ENCODE results near the gene NUDT21.
"Not testable (repeated sequence)": the region's sequence is repeated elsewhere in the genome, so short reads cannot be mapped to it uniquely, and the experiment has no call there.

The NUDT21 gene

DNA sequence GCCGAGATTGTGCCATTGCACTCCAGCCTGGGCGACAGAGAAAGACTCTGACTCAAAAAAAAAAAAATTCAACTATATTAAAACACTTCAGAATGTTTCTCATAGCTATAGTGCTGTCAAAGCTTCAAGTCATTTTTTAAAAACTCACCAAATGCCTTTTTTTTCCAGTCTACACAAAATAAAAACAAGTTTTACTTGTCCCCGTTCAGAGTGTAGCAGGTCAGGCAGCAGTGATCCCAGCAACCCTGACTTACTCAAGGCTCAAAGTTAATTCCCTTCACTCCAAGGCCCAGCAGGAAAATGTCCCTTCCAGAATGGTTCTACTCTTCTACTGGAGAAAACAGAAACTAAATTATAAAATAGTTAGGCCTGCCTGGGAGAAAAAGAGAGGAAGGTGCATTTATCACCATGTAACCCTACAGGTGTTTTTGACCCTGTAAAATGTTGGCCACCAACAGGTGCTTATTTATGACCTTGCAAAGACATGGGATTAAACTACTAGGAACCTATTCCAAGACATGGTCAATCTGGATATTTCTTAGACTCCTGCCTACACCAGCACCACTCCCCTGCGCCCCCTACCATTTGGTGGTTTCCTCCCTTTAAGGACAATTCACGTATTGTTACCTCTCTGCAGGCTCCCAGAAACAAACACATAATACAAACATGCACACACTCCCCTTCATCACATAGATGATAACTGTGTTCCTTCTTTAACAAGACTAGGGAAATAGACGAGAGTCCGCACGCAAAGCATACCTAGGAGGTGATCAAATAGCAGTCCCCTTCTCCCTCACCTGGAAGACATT lies 31.2 kb downstream of the NUDT21 start:
- DNase-seq (ENCODE audit: low read depth) = no peak

DNA sequence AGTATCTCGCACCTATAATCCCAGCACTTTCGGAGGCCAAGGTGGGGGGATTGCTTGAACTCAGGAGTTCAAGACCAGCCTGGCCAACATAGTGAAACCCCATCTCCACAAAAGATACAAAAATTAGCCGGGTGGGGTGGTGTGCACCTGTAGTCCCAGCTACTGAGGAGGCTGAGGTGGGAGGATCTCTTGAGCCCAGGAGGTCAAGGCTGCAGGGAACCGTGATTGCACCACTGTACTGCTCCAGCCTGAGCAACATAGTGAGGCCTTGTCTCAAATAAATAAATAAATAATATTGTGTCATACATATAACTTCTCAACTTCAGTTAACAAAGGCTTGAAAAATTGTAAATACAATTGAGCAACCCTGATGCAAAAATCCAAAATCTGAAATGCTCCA lies 34.0 kb downstream of the NUDT21 start:
- DNase-seq (ENCODE audit: low read depth) = no peak

DNA sequence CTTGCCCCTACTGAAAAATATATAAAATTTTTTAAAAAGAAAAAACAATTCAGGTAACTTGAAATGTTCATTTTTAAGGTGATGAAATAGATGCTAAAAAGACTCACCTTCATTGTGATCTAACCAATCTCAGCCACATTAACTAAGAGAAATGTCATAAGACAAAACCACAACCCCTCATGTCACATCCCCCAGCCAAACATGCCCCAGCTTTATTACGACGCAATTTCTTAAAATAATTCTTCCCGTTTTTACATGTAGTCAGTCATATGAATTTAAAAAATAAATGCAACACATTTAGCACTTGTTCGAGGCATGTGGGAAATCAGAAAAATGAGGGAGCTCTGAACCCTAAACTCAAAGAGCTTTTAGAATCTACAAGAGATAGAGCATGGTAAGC lies 35.3 kb downstream of the NUDT21 start:
- no peak for DNase-seq (ENCODE audit: low read depth)

DNA sequence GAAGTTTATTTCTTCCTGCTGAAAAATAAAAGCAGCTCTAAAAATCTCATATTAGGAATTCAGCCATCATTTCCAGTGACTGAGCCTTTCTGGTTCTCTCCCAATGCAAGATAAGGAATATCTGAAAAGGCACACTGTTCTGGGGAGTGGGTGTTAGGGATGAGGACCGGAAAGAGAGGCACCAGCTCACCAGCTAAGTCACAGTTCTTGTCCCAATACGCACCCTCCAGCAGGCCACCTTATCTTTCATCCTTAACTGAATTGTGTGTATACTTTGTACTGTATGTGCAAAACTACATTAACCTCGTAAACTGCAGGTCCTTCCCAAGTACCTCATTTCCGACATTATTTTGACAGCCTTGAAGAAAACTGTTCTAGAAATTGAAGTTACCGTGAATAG lies 36.8 kb downstream of the NUDT21 start:
- DNase-seq (ENCODE audit: low read depth) = no peak

DNA sequence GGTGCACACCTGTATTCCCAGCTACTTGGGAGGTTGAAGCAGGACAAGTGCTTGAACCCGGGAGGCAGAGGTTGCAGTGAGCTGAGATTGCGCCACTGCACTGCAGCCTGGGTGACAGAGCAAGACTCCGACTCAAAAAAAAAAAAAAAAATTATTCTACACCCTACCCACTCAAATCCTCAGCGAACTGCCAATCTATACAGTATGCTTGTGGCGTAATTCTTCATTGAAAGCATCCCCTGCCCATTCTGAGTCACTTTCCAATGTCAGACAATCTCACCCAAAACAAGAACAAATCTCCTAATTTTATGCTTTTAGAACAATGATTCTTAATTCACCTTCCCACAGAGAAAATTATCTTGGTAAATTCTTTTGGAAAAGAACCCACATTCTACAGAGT lies 37.8 kb downstream of the NUDT21 start:
- no peak for DNase-seq (ENCODE audit: low read depth)

DNA sequence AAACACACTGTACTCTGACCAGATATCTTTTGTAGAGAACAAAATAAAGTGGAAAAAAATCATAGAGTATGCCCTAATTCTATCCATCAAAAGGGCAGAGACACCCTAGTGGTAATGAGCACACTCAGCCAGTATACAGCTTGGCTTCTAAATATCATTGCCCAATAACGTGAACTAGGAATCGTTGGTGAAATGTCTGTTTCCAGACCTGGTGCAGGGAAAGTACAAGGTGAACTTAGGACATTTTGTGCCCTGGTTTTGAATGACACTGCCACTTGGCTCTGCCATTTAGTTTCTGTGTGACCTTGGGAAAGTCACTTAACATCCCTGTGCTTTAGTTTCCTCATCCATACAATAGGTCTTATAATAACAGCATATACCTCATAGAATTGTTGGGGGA lies 39.5 kb downstream of the NUDT21 start:
- no peak for DNase-seq (ENCODE audit: low read depth)

DNA sequence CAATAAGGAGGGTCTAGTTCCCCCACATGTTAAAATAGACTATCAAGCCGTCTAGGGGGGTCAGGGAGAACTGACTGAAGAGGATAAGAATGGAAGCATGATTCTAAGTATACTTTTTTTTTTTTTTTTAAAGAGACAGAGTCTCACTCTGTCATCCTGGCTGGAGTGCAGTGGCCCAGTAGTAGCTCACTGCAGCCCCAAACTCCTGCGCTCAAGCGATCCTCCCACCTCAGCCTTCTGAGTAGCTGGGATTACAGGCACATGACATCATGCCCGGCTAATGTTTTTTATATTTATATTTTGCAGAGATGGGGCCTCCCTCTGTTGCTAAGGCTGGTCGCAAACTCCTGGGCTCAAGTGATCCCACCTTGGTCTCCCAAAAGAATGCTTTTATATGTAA lies 40.0 kb downstream of the NUDT21 start:
- no peak for DNase-seq (ENCODE audit: low read depth)

DNA sequence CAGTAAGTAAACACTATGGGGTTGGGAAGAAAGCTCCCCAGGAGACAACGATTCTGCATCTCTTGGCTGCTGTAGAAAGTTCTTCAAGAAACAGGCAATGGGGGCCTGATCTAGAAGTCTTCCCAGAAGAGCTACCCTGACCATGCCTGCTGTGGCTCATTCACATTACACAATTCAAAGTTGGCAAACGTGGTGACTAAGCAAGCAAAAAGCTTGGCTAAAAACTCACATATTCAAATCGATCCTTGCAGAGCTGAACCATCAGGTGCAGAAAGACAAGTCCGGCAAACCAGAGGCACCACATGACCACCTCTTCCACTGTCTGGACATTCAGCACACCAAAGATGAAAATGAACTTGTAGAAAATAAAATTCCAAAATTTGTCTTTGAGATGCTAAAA lies 41.9 kb downstream of the NUDT21 start:
- DNase-seq (ENCODE audit: low read depth) = no peak

DNA sequence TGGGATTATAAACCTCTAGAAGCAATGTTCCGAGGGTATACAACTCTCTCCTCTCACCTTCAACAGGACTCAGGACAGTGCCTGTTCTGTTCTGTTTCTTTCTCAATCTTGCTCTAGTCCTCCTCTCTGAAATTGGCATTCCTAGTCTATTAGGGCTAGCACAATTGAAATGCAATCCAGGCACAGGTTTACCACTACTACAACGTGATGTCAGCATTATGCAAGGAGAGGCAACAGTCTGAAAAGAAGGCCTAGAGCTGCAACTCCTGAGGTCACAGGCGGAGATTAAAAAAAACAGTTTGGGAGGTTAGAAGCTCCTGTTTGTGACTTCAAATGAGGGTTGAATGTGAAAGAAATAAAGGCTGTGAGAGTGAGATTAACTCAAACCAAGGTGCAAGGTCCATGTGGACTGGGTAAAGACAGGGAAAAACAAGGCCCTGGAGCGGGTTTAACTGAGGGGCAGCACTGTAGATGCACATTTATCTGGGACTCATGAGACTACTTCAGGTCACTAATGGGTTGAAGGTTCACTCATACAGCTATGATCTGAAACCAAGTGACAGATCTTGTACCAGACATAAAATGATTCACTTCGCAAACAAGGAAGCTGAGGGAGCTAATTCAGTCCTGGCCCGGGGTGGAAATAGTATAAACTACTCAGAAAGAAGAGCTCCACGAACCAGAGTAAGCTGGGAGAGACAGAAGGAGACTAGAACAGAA lies 42.6 kb downstream of the NUDT21 start:
- no peak for DNase-seq (ENCODE audit: low read depth)

DNA sequence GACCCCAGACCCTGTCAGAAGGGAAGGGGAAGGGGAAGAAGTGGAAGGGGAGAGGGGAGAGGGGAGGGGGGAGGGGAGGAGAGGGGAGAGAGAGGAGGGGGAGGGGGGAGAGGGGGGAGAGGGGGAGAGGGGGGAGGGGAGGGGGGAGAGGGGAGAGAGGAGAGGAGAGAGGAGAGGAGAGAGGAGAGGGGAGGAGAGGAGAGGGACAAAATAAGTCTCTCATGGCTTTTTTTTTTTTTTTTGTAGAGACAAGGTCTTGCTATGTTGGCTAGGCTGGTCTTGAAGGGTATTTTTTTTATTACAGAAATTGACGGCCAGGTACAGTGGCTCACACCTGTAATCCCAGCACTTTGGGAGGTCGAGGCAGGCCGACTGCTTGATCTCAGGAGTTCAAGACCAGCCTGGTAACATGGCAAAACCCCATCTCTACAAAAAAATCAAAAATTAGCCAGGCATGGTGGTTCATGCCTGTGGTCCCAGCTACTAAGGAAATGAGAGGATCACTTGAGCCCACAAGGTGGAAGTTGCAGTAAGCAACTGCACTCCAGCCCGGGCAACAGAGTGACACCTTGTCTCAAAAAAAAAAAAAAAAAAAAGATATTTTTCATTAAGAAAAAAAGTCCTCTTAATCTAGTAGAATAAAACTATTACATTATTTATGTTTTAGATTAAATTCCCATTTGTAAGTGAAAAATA lies 45.0 kb downstream of the NUDT21 start:
- DNase-seq (ENCODE audit: low read depth) = no peak

DNA sequence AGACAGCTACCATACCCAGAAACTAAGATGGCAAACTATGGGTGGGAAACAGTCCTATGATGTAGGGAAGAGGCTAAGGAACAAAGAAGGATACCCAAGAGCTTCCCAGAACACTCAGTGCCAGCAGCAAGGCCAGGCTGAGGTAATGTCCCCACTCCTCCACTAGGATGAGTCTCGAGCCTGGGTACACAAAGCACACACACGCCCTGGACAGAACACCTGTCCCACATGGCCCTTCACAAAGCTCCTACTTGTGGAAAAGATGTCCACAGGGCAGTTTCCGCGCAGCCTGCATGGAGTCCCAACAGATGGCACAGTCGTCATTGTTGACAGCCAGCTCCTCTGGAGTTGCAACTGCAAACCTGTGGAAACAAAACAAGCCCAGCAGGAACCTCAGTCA lies 49.6 kb downstream of the NUDT21 start:
- no peak for DNase-seq (ENCODE audit: low read depth)

DNA sequence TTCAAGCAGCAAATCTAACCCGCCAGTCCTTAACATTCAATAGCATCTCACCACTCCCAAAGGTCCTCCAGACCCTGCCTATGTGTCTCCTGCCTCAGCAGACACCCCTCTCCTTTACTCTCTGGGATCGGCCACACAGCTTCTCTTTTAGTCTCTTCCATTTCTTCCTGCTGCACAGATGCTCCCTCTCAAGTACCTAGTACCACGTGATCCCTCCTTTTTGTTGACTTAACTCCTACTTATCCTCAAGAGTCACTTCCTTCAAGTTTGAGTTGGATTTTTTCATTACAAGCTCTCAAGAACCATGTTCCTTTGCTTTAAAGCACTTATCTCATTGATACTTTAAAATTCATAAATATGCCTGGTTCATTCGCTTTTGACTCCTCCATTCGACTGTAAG lies 50.7 kb downstream of the NUDT21 start:
- DNase-seq (ENCODE audit: low read depth) = no peak

DNA sequence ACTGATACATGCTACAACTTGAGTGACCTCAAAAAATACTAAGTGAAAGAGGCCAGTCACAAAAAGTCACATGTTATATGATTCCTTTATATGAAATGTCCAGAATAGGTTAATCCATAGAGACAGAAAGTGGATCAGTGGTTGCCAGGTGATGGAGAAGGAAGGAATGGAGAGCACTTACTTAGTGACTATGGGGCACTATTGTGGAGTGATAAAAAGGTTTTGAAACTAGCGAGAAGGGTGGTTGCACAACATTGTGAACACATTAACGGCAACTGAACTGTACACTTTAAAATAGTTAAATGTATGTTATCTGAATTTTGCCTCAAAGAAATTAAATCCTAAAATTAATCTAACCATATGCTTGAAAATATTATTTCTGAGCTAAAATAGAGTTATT lies 51.6 kb downstream of the NUDT21 start:
- no peak for DNase-seq (ENCODE audit: low read depth)

DNA sequence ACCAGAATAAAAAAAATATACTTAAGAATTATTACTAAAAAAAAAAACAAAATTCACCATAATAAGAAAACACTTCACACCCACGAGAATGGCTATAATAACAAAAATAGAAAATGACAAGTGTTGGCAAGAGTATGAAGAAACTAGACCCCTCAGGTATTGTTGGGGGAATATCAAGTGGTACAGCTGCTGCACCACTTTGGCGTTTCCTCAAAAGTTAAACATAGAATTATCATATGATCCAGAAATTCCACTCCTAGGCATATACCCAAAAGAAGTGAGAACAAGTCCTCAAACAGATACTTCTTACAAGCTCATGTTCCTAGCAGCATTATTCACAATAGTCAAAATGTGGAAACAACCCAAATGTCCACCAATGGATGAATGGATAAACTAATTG lies 52.1 kb downstream of the NUDT21 start:
- no peak for DNase-seq (ENCODE audit: low read depth)

DNA sequence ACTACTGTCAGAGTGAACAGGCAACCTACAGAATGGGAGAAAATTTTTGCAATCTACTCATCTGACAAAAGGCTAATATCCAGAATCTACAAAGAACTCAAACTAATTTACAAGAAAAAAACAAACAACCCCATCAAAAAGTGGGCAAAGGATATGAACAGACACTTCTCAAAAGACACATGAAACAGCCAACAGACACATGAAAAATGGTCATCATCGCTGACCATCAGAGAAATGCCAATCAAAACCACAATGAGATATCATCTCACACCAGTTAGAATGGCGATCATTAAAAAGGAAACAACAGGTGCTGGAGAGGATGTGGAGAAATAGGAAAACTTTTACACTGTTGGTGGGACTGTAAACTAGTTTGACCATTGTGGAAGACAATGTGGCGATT lies 54.4 kb downstream of the NUDT21 start:
- not testable (repeated sequence) for DNase-seq (ENCODE audit: low read depth)

DNA sequence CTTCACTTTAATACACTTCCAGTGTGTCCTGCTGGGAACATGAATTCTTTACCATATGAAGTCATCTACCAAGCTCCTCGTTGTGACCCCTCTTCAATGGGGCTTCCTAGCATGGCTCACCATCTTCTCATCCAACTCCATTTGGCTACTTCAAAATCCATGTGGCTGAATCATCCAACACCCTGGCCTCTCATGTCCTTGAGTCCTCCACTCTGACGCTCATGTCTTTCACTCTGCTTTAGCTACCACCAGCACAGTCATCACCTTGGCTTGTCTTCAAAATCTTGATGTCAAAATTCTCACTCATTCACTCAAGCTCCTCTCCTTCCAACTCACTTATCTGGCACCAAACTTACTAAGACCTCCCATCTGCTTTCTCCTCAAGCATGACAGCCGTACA lies 61.6 kb downstream of the NUDT21 start:
- DNase-seq (ENCODE audit: low read depth) = peak; percentile 96

DNA sequence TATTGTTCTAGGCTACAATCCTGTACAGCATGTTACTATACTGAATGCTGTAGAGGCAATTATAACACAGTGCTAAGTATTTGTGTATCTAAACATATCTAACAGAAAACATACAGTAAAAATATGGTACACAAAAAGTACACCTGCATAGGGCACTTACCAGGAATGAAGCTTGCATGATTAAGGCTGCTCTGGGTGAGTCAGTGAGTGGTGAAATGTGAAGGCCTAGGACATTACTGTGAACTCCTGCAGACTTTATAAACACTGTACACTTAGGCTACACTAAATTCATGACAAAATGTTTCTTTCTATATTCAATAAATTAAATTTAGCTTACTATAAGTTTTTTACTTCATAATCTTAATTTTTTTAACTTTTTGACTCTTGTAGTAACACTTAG lies 62.9 kb downstream of the NUDT21 start:
- no peak for DNase-seq (ENCODE audit: low read depth)

DNA sequence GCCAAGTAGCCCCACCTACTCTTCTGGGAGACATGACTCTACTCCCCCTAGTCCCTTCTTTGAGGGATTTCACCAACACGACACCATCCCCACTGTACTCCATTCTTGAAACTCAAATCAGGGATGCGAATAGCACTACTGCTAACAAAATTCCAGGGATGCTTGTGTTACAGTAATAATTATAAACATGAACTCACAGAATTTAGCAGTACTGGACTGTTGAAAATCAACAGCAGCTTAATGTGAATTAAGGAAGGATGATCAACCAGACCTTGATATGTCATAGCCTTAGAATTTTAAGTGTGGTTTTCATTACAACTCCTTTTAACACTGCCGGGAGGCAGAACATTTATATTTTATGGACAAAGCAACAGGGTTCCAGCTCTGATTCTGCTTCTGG lies 63.7 kb downstream of the NUDT21 start:
- no peak for DNase-seq (ENCODE audit: low read depth)

DNA sequence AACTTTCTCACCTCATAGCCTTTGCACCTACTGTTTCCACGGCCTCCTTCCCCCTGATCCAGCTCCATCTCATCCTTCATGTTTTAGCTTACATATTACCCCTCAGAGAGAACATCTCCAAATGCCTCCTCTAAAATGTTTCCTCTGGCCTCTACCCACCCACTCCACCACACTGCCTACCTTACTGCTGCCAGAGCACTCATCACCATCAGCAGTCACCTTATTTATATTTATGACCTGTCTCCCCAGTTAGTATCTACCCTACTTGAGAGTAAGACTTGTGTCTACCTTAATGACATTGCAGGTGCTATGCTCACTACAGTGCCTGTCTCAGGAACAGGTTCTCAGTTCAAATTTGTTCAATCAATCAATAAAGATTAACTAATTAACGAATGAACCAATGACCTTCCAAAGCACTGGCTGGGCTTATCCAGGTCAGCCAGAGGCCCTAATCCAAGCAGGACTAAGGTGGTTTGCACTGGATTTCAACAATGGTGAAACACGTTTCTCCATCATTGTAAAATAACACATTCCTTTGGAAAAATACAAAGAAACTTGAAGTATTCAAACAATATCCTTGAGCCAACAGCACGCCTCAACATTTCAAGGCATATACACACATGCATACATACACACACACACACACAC lies 66.9 kb downstream of the NUDT21 start:
- DNase-seq (ENCODE audit: low read depth) = no peak

DNA sequence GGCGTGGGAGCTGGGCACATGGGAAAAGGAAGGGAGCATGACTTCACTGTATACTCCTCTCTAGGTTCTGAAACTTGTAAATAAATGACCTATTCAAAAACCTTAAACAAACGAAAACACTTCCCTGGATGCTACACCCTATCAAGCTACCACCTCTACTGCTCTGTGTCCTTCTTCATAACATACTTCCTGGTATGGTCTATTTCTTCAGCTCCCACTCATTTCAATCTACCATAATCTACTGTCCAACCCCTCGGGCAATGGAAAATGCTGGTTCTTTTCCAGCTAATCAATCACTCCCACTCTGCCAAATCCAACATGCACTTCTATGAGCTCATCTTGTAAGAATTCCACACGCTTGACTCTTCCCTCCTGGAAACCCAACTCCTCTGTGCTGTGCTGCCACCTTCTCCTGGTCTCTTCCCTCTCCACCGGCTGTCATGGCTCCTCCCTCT lies 68.2 kb downstream of the NUDT21 start:
- DNase-seq (ENCODE audit: low read depth) = no peak

DNA sequence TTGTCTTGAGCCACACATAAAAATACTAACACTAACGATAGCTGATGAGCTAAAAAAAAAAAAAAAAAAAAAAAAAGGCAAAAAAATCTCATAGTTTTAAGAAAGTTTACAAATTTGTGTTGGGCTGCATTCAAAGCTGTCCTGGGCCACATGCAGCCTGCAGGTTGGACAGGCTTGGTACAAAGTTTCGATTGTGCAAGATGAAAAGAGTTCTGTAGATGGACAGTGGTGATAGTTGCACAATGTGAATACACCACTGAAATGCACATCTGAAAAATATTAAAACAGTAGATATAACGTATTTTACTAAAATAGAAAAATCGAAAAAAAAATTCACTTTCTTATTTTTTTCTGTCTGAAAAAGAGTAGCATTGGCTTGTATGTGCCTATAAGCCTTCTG lies 68.7 kb downstream of the NUDT21 start:
- no peak for DNase-seq (ENCODE audit: low read depth)

DNA sequence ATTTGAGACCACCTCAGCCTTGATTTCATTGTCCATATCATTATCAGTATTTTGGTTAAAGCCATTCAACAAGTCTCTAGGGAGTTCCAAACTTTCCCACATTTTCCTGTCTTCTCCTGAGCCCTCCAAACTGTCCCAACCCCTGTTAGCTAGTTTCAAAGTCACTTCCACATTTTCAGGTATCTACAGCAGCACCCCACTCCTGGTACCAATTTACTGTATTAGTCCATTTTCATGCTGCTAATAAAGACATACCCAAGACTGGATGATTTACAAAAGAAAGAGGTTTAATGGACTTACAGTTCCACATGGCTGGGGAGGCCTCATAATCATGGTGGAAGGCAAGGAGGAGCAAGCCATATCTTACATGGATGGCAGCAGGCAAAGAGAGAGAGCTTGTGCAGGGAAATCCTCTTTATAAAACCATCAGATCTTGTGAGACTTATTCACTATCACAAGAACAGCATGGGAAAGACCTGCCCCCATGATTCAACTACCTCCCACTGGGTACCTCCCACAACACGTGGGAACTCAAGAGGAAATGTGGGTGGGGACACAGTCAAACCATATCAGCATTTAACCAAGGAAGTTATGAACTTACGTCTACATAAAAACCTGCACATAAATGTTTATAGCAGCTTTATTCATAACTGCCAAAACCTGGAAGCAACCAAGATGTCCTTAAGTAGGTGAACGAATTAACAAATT lies 70.2 kb downstream of the NUDT21 start:
- DNase-seq (ENCODE audit: low read depth) = not testable (repeated sequence)
